Lung (tissue), 13 donors: ENCODE data around the gene NFATC2. TPM values are rescaled to one million over a fixed set of nuclear protein-coding genes. Genes with fewer than 3 reads are reported as not detected.

Experiments
- ATAC-seq: fragments of 200-7000 bp; cut with Tn5 transposase; one replicate; pipeline ENCODE4 v1.9.1; 2020; ENCODE audit warnings: moderate number of reproducible peaks; ENCODE audit not compliant: insufficient read depth, low FRiP score
- DNase-seq, 3 donors: peaks; one replicate each; pipeline ENCODE4 v3.0.0-alpha.2; 2013 to 2017
- H3K27ac ChIP-seq, 2 donors: one replicate each; pipeline ENCODE4 v1.5.1; 2013; ENCODE audit warnings: mild to moderate bottlenecking in 2 of 2, moderate library complexity in 2 of 2, control low read depth in 1 of 2, inconsistent platforms in 1 of 2, low read depth in 1 of 2, low read length in 1 of 2
- H3K27me3 ChIP-seq, 3 donors: one replicate each; pipeline ENCODE4 v1.5.1; 2013; ENCODE audit warnings: low read length in 2 of 3; ENCODE audit not compliant: control insufficient read depth in 3 of 3, insufficient read depth in 3 of 3
- H3K36me3 ChIP-seq, 4 donors: one replicate each; pipeline ENCODE4 v1.5.1; 2013; ENCODE audit warnings: low read length in 4 of 4, mild to moderate bottlenecking in 1 of 4, moderate library complexity in 1 of 4; ENCODE audit not compliant: control insufficient read depth in 4 of 4, insufficient read depth in 4 of 4
- H3K4me1 ChIP-seq, 5 donors: one replicate each; pipeline ENCODE4 v1.5.1; 2013; ENCODE audit warnings: low read length in 5 of 5, mild to moderate bottlenecking in 2 of 5, moderate library complexity in 1 of 5; ENCODE audit not compliant: control insufficient read depth in 5 of 5, insufficient read depth in 5 of 5
- H3K4me3 ChIP-seq: one replicate; pipeline ENCODE4 v1.5.1; 2013; ENCODE audit warnings: mild to moderate bottlenecking, control low read depth, moderate library complexity
- H3K9ac ChIP-seq, 2 donors: one replicate each; pipeline ENCODE4 v1.5.1; 2013; ENCODE audit warnings: low read length in 2 of 2, control low read depth in 1 of 2; ENCODE audit not compliant: insufficient read depth in 1 of 2
- H3K9me3 ChIP-seq, 4 donors: one replicate each; pipeline ENCODE4 v1.5.1; 2013; ENCODE audit warnings: low read length in 3 of 4, mild to moderate bottlenecking in 1 of 4, moderate library complexity in 1 of 4; ENCODE audit not compliant: control insufficient read depth in 4 of 4, insufficient read depth in 3 of 4
- WGBS, 2 donors: extraction: QIAGEN DNeasy Blood & Tissue Kit; methylation state at CpG; one replicate each; pipeline ENCODE4 v1.1.7; 2013; 5-methylcytosine and 5-hydroxymethylcytosine counted together
- polyA plus RNA-seq, 2 donors: library from polyadenylated mRNA; stranded (reverse); fragments of 200-250 nt; gene quantifications; one replicate each; pipeline ENCODE4 v1.2.1, GENCODE V29; 2013
- small RNA-seq: library from RNA; depleted of rRNA; stranded (forward); fragments of <200 nt; gene quantifications from one replicate; pipeline ENCODE3, GENCODE V24; 2014; ENCODE audit warnings: low replicate concordance
- total RNA-seq, 2 donors: library from RNA; depleted of rRNA in 1 of 2; stranded (reverse); fragments of >200 nt in 1 of 2; gene quantifications; one replicate each; pipeline ENCODE4 v1.2.1, GENCODE V29; 2014 to 2021
- TF ChIP-seq, protein P1 (sequence below): IDR thresholded peaks from 2 replicates; pipeline ENCODE4 v1.5.1; 2012; ENCODE audit warnings: mild to moderate bottlenecking; ENCODE audit errors: control extremely low read depth, extremely low read depth
- donor health status: control.
- donor health status: control.
- donor health status: Bipolar disorder and iron deficiency.
- donor health status: healthy.
- donor health status: DM: yes; HTN: yes; CAD: no.

NFATC2 gene
- total and polyA plus RNA-seq, 4 donors = 1.3 to 8.7 (median 4.7) TPM

DNA sequence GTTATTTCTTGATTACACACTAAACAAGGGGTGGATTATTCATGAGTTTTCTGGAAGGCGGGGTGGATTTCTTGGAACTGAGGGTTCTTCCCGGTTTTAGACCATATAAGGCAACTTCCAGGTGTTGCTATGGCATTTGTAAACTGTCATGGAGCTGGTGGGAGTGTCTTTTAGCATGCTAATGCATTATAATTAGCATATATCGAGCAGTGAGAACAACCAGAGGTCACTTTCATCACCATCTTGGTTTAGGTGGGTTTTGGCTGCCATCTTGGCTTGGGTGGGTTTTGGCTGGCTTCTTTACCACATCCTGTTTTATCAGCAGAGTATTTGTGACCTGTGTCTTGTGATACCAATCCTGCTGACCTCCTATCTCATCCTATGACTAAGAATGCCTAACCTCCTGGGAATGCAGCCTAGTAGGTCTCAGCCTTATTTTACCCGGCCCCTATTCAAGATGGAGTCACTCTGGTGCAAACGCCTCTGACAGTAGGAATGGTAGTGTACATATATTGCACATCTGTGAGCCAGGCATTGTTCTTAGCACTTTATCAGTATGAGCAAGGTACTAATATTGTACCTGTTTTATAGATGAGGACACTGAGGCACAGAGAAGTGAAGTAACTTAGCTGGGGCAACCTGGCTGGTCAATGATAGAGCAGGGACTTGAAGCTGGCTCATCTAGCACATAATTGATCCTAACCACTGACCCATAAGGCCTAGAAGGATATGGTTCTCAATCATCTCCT, 203.7 kb downstream of the NFATC2 start:
- Histone ChIP-seq H3K27me3 (no peaks in the 10 kb centered on the region), H3K9ac (no peak overlapping the region), H3K27ac (no peak overlapping the region), H3K4me3 (no peak overlapping the region), H3K9me3 (peaks cover 0 to 1% (median 0%) of the 10 kb centered on the region in 4 donors), H3K36me3 (no peaks in the 10 kb centered on the region), H3K4me1 (peaks cover 0 to 2% (median 0%) of the 10 kb centered on the region in 5 donors)
- ATAC-seq (no peak), DNase-seq (no peak)
- TF ChIP-seq, protein P1, sequence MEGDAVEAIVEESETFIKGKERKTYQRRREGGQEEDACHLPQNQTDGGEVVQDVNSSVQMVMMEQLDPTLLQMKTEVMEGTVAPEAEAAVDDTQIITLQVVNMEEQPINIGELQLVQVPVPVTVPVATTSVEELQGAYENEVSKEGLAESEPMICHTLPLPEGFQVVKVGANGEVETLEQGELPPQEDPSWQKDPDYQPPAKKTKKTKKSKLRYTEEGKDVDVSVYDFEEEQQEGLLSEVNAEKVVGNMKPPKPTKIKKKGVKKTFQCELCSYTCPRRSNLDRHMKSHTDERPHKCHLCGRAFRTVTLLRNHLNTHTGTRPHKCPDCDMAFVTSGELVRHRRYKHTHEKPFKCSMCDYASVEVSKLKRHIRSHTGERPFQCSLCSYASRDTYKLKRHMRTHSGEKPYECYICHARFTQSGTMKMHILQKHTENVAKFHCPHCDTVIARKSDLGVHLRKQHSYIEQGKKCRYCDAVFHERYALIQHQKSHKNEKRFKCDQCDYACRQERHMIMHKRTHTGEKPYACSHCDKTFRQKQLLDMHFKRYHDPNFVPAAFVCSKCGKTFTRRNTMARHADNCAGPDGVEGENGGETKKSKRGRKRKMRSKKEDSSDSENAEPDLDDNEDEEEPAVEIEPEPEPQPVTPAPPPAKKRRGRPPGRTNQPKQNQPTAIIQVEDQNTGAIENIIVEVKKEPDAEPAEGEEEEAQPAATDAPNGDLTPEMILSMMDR = no peak
- 92% methylated on average over 5 of the region's 5 CpGs for WGBS, 2 donors

DNA sequence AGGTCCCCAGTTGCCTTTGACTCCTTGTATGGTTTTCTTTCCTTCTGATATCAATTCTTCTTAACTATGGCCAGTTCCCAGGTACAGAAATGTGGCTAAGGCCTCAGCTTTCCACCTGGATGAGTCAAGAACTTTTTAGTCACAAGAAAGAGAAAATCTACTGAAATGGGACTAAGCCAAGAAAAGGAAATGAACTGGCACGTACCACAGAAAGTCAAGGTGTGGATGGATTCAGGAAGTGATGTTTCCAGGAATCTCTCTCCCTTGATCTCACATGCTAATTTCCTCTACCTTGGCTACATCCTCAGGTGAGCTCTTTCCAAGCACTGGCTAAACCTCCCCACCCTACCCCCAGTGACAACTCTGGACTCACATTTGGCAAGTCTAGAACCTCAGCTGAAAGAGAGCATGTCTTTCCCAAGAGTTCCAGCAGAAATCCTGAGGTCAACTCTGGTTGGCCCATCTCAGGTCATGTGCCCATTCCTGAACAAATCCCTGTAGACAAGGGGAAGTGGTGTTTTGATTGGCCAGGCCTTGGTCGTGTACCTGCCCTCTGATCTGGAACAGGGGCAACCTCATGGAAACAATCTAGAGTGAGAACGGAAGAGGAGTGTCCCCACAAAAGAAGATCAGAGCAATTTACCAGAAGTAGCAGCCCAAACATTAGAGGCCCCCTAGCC, 205.3 kb downstream of the NFATC2 start:
- H3K9me3 ChIP-seq = peaks cover 0 to 1% (median 0%) of the 10 kb centered on the region in 4 donors
- TF ChIP-seq, protein P1 = no peak
- H3K4me3 ChIP-seq = no peak overlapping the region
- ATAC-seq (no peak), DNase-seq (no peak)
- H3K27ac ChIP-seq = no peak overlapping the region
- H3K27me3 ChIP-seq = no peaks in the 10 kb centered on the region
- WGBS, 2 donors = 79 to 82% methylated on average over 3 of the region's 3 CpGs
- H3K4me1 ChIP-seq = peaks cover 0 to 2% (median 0%) of the 10 kb centered on the region in 5 donors
- H3K36me3 ChIP-seq = no peaks in the 10 kb centered on the region
- H3K9ac ChIP-seq = no peak overlapping the region

Small RNAs within 50 kb of the gene (small RNA-seq; reads per million reads assigned to genes)
- gene MIR3194 = not detected

Other genes with a start within 250 kb of the NFATC2 start
- gene ATP9A, start 225.7 kb upstream of the NFATC2 start, total RNA-seq = 10 to 100 TPM; 21.9 to 43.6 TPM
- gene ATP9A, start 225.7 kb upstream of the NFATC2 start, polyA plus RNA-seq = 1 to 10 TPM; 3.3 to 7.9 TPM